GM10266 (cell line): ENCODE results near the gene MGLL.

ENCODE experiments used
- DNase-seq: peaks from one replicate; pipeline ENCODE4 v3.0.0; 2012; ENCODE audit errors: extremely low spot score
- CTCF ChIP-seq: IDR thresholded peaks from 2 replicates; pipeline ENCODE4 v1.5.1; 2012; ENCODE audit warnings: mild to moderate bottlenecking, low read depth; ENCODE audit not compliant: control insufficient read depth, insufficient read depth; ENCODE audit errors: missing control alignments

Gene MGLL

GRCh38 chr3:127741690-127742089 is 80.6 kb downstream of the MGLL start:
- no peak for DNase-seq

GRCh38 chr3:127741246-127741645 is 81.1 kb downstream of the MGLL start:
- no peak for DNase-seq
- TF ChIP-seq CTCF: no peak

More at GRCh38 chr3:127741690-127742089, 80.6 kb downstream of the MGLL start:
- no peak for TF ChIP-seq CTCF

GRCh38 chr3:127740136-127740915 is 82.0 kb downstream of the MGLL start:
- DNase-seq: no peak
- no peak for TF ChIP-seq CTCF

GRCh38 chr3:127739347-127740135 is 82.8 kb downstream of the MGLL start:
- no peak for TF ChIP-seq CTCF
- no peak for DNase-seq

GRCh38 chr3:127738192-127738840 is 84.0 kb downstream of the MGLL start:
- no peak for TF ChIP-seq CTCF
- no peak for DNase-seq

- DNase-seq: no peak
- TF ChIP-seq CTCF: no peak
These were observed 85.3 kb downstream of the MGLL start for GRCh38 chr3:127736801-127737539.
